ENCODE measurements around the gene KAZN.
A peak's percentile ranks its signal among the peaks of the same experiment; 100 is the strongest.
"Not testable (repeated sequence)": the region's sequence is repeated elsewhere in the genome, so short reads cannot be mapped to it uniquely, and the experiment has no call there.

Gene KAZN

GRCh38 chr1:15128520-15129313 is 530.2 kb downstream of the KAZN start:
- H3K4me3 ChIP-seq (ENCODE audit: low read length) = no peak overlapping the region
- H3K9ac ChIP-seq (ENCODE audit: low read depth, low read length) = no peak overlapping the region
- H3K4me1 ChIP-seq (ENCODE audit: insufficient read depth, low read length) = no peaks in the 10 kb centered on the region; the same call in 1 of the 2 replicates
- H3K9me3 ChIP-seq (ENCODE audit: insufficient read depth, low read depth, low read length) = peaks cover 9% of the 10 kb centered on the region
- H3K27me3 ChIP-seq (ENCODE audit: insufficient read depth, low read length) = no peaks in the 10 kb centered on the region
- no peak overlapping the region for H3K27ac ChIP-seq (ENCODE audit: low read length)
- H3K36me3 ChIP-seq (ENCODE audit: insufficient read depth, low read depth, low read length) = no peaks in the 10 kb centered on the region

GRCh38 chr1:15129944-15130343 is 531.5 kb downstream of the KAZN start:
- Histone ChIP-seq H3K9ac (ENCODE audit: low read depth, low read length) (no peak overlapping the region), H3K4me3 (ENCODE audit: low read length) (no peak overlapping the region), H3K9me3 (ENCODE audit: insufficient read depth, low read depth, low read length) (peaks cover 9% of the 10 kb centered on the region), H3K27me3 (ENCODE audit: insufficient read depth, low read length) (no peaks in the 10 kb centered on the region), H3K27ac (ENCODE audit: low read length) (no peak overlapping the region), H3K4me1 (ENCODE audit: insufficient read depth, low read length) (no peaks in the 10 kb centered on the region; the same call in 1 of the 2 replicates), H3K36me3 (ENCODE audit: insufficient read depth, low read depth, low read length) (no peaks in the 10 kb centered on the region)

- no peak overlapping the region for H3K27ac ChIP-seq (ENCODE audit: low read length)
- no peaks in the 10 kb centered on the region for H3K36me3 ChIP-seq (ENCODE audit: insufficient read depth, low read depth, low read length)
- no peak overlapping the region for H3K4me3 ChIP-seq (ENCODE audit: low read length)
- peaks cover 9% of the 10 kb centered on the region for H3K9me3 ChIP-seq (ENCODE audit: insufficient read depth, low read depth, low read length)
- H3K27me3 ChIP-seq (ENCODE audit: insufficient read depth, low read length) = no peaks in the 10 kb centered on the region
- H3K9ac ChIP-seq (ENCODE audit: low read depth, low read length) = no peak overlapping the region
- no peaks in the 10 kb centered on the region for H3K4me1 ChIP-seq (ENCODE audit: insufficient read depth, low read length)
Measured at GRCh38 chr1:15130607-15131006, 532.1 kb downstream of the KAZN start.

- no peak overlapping the region for H3K27ac ChIP-seq (ENCODE audit: low read length)
- no peak overlapping the region for H3K9ac ChIP-seq (ENCODE audit: low read depth, low read length)
- no peaks in the 10 kb centered on the region for H3K36me3 ChIP-seq (ENCODE audit: insufficient read depth, low read depth, low read length)
- no peaks in the 10 kb centered on the region for H3K4me1 ChIP-seq (ENCODE audit: insufficient read depth, low read length)
- no peak overlapping the region for H3K4me3 ChIP-seq (ENCODE audit: low read length)
- no peaks in the 10 kb centered on the region for H3K27me3 ChIP-seq (ENCODE audit: insufficient read depth, low read length)
- H3K9me3 ChIP-seq (ENCODE audit: insufficient read depth, low read depth, low read length) = peaks cover 9% of the 10 kb centered on the region
Measured at GRCh38 chr1:15132965-15133364, 534.5 kb downstream of the KAZN start.

- H3K9ac ChIP-seq (ENCODE audit: low read depth, low read length) = no peak overlapping the region
- peaks cover 9% of the 10 kb centered on the region for H3K9me3 ChIP-seq (ENCODE audit: insufficient read depth, low read depth, low read length)
- H3K27me3 ChIP-seq (ENCODE audit: insufficient read depth, low read length) = no peaks in the 10 kb centered on the region
- no peaks in the 10 kb centered on the region for H3K36me3 ChIP-seq (ENCODE audit: insufficient read depth, low read depth, low read length)
- no peak overlapping the region for H3K27ac ChIP-seq (ENCODE audit: low read length)
- H3K4me1 ChIP-seq (ENCODE audit: insufficient read depth, low read length) = no peaks in the 10 kb centered on the region
- no peak overlapping the region for H3K4me3 ChIP-seq (ENCODE audit: low read length)
Measured at GRCh38 chr1:15134285-15134684, 535.8 kb downstream of the KAZN start.

GRCh38 chr1:15135604-15136003 is 537.1 kb downstream of the KAZN start:
- not testable (repeated sequence) for H3K27me3 ChIP-seq (ENCODE audit: insufficient read depth, low read length); H3K4me1 ChIP-seq (ENCODE audit: insufficient read depth, low read length); H3K9me3 ChIP-seq (ENCODE audit: insufficient read depth, low read depth, low read length); H3K4me3 ChIP-seq (ENCODE audit: low read length); H3K9ac ChIP-seq (ENCODE audit: low read depth, low read length); H3K36me3 ChIP-seq (ENCODE audit: insufficient read depth, low read depth, low read length); H3K27ac ChIP-seq (ENCODE audit: low read length)

GRCh38 chr1:15137809-15138208 is 539.3 kb downstream of the KAZN start:
- no peaks in the 10 kb centered on the region for H3K9me3 ChIP-seq (ENCODE audit: insufficient read depth, low read depth, low read length)

GRCh38 chr1:15139654-15140350 is 541.3 kb downstream of the KAZN start:
- Histone ChIP-seq H3K27ac (ENCODE audit: low read length) (no peak overlapping the region), H3K4me3 (ENCODE audit: low read length) (no peak overlapping the region), H3K36me3 (ENCODE audit: insufficient read depth, low read depth, low read length) (no peaks in the 10 kb centered on the region), H3K9ac (ENCODE audit: low read depth, low read length) (0 out of 2 replicates have a peak overlapping the region, but pooled peaks have one; percentile 37), H3K27me3 (ENCODE audit: insufficient read depth, low read length) (no peaks in the 10 kb centered on the region), H3K9me3 (ENCODE audit: insufficient read depth, low read depth, low read length) (no peaks in the 10 kb centered on the region), H3K4me1 (ENCODE audit: insufficient read depth, low read length) (peaks cover 9% of the 10 kb centered on the region; the same call in 1 of the 2 replicates)

More at GRCh38 chr1:15137809-15138208, 539.3 kb downstream of the KAZN start:
- no peak overlapping the region for H3K4me3 ChIP-seq (ENCODE audit: low read length)
- peaks cover 9% of the 10 kb centered on the region; the same call in 1 of the 2 replicates for H3K4me1 ChIP-seq (ENCODE audit: insufficient read depth, low read length)
- H3K27me3 ChIP-seq (ENCODE audit: insufficient read depth, low read length) = no peaks in the 10 kb centered on the region
- H3K9ac ChIP-seq (ENCODE audit: low read depth, low read length) = no peak overlapping the region
- no peak overlapping the region for H3K27ac ChIP-seq (ENCODE audit: low read length)
- no peaks in the 10 kb centered on the region for H3K36me3 ChIP-seq (ENCODE audit: insufficient read depth, low read depth, low read length)

GRCh38 chr1:15141935-15142539 is 543.6 kb downstream of the KAZN start:
- no peaks in the 10 kb centered on the region for H3K9me3 ChIP-seq (ENCODE audit: insufficient read depth, low read depth, low read length)
- no peak overlapping the region for H3K27ac ChIP-seq (ENCODE audit: low read length)
- no peaks in the 10 kb centered on the region; the same call in 1 of the 2 replicates for H3K27me3 ChIP-seq (ENCODE audit: insufficient read depth, low read length)
- peaks cover 9% of the 10 kb centered on the region; the same call in 1 of the 2 replicates for H3K4me1 ChIP-seq (ENCODE audit: insufficient read depth, low read length)
- H3K4me3 ChIP-seq (ENCODE audit: low read length) = no peak overlapping the region
- no peak overlapping the region for H3K9ac ChIP-seq (ENCODE audit: low read depth, low read length)
- no peaks in the 10 kb centered on the region for H3K36me3 ChIP-seq (ENCODE audit: insufficient read depth, low read depth, low read length)

GRCh38 chr1:15145327-15145726 is 546.8 kb downstream of the KAZN start:
- Histone ChIP-seq H3K36me3 (ENCODE audit: insufficient read depth, low read depth, low read length) (no peaks in the 10 kb centered on the region), H3K4me3 (ENCODE audit: low read length) (no peak overlapping the region), H3K27me3 (ENCODE audit: insufficient read depth, low read length) (peaks cover 7% of the 10 kb centered on the region), H3K4me1 (ENCODE audit: insufficient read depth, low read length) (peaks cover 2% of the 10 kb centered on the region; the same call in 1 of the 2 replicates), H3K9ac (ENCODE audit: low read depth, low read length) (no peak overlapping the region), H3K9me3 (ENCODE audit: insufficient read depth, low read depth, low read length) (no peaks in the 10 kb centered on the region), H3K27ac (ENCODE audit: low read length) (no peak overlapping the region)

- no peak overlapping the region for H3K9ac ChIP-seq (ENCODE audit: low read depth, low read length)
- H3K4me3 ChIP-seq (ENCODE audit: low read length) = no peak overlapping the region
- no peak overlapping the region for H3K27ac ChIP-seq (ENCODE audit: low read length)
- no peaks in the 10 kb centered on the region for H3K9me3 ChIP-seq (ENCODE audit: insufficient read depth, low read depth, low read length)
- H3K36me3 ChIP-seq (ENCODE audit: insufficient read depth, low read depth, low read length) = no peaks in the 10 kb centered on the region
- no peaks in the 10 kb centered on the region for H3K4me1 ChIP-seq (ENCODE audit: insufficient read depth, low read length)
- peaks cover 16% of the 10 kb centered on the region for H3K27me3 ChIP-seq (ENCODE audit: insufficient read depth, low read length)
Measured at GRCh38 chr1:15146142-15146680, 547.7 kb downstream of the KAZN start.
